H1 (cell line): ENCODE data around the gene PNMA3. TPM values are rescaled to one million over a fixed set of nuclear protein-coding genes. Genes with fewer than 3 reads are reported as not detected.

Source experiments
- CTCF ChIA-PET: fragments of 300-600 bp; sonication (Branson Sonifier 250); formaldehyde crosslinking; loops from one replicate; lab custom pipeline; 2021; ENCODE audit not compliant: partially characterized antibody; lab: Charles Lee
- POLR2A ChIA-PET: fragments of 300-600 bp; sonication (Branson Sonifier 250); formaldehyde crosslinking; loops from one replicate; lab custom pipeline; 2021; ENCODE audit warnings: inconsistent platforms; ENCODE audit not compliant: partially characterized antibody; lab: Charles Lee
- DNase-seq, 2 experiments: peaks; one replicate each; pipeline versions ENCODE4 v3.0.0 to v3.0.0-alpha.2; 2010 to 2022; ENCODE audit warnings: low spot score in 2 of 2, low read depth in 1 of 2, mixed read lengths in 1 of 2
- FAIRE-seq: peaks from 2 replicates; lab custom pipeline; 2011; peaks lifted over from hg19 to GRCh38; lab: Jason Lieb, UNC
- H2AFZ ChIP-seq: 2 replicates; pipeline ENCODE4 v1.8.1; 2012; ENCODE audit warnings: low read length, inconsistent platforms
- H2AK5ac ChIP-seq: 2 replicates; pipeline ENCODE4 v1.6.1; 2013; ENCODE audit warnings: low read depth, low read length
- H2BK120ac ChIP-seq: replicated peaks from 2 replicates; pipeline ENCODE3; 2013; ENCODE audit warnings: low read depth, low read length, inconsistent platforms
- H2BK12ac ChIP-seq: 2 replicates; pipeline ENCODE4 v1.6.1; 2013; ENCODE audit warnings: low read depth, low read length
- H2BK15ac ChIP-seq: 2 replicates; pipeline ENCODE4 v1.6.1; 2013; ENCODE audit warnings: low read length
- H2BK20ac ChIP-seq: 2 replicates; pipeline ENCODE4 v1.6.1; 2013; ENCODE audit warnings: low read length
- H2BK5ac ChIP-seq: 2 replicates; pipeline ENCODE4 v1.6.1; 2013; ENCODE audit warnings: low read depth, low read length
- H3K14ac ChIP-seq: 2 replicates; pipeline ENCODE4 v1.6.1; 2013; ENCODE audit warnings: inconsistent platforms; ENCODE audit not compliant: insufficient read length
- H3K18ac ChIP-seq: 2 replicates; pipeline ENCODE4 v1.6.1; 2013; ENCODE audit warnings: low read length; ENCODE audit errors: extremely low read depth
- H3K23ac ChIP-seq: 2 replicates; pipeline ENCODE4 v1.6.1; 2013; ENCODE audit warnings: inconsistent platforms; ENCODE audit not compliant: insufficient read length
- H3K23me2 ChIP-seq: 2 replicates; pipeline ENCODE4 v1.6.1; 2013; ENCODE audit warnings: low read depth, low read length
- H3K27ac ChIP-seq: 2 replicates; pipeline ENCODE4 v1.6.1; 2011; ENCODE audit warnings: low read depth, low read length, inconsistent platforms
- H3K27me3 ChIP-seq, 4 experiments: replicated peaks in 1 of 4; 1 replicate in 1 of 4; 2 replicates in 3 of 4; pipeline versions ENCODE4 v1.6.1 to v1.8.1; 2011 to 2013; ENCODE audit warnings: low read length in 3 of 4, mild to moderate bottlenecking in 3 of 4, inconsistent platforms in 2 of 4, mixed read lengths in 2 of 4, moderate library complexity in 1 of 4; ENCODE audit not compliant: control insufficient read depth in 3 of 4, insufficient read depth in 3 of 4; ENCODE audit errors: extremely low read depth in 1 of 4
- H3K36me3 ChIP-seq, 4 experiments: 2 replicates each; pipeline versions ENCODE4 v1.6.1 to v1.8.1; 2011 to 2013; ENCODE audit warnings: mild to moderate bottlenecking in 4 of 4, low read length in 3 of 4, moderate library complexity in 2 of 4, control low read depth in 1 of 4, inconsistent platforms in 1 of 4; ENCODE audit not compliant: insufficient read depth in 4 of 4, control insufficient read depth in 2 of 4
- H3K4ac ChIP-seq: replicated peaks from 2 replicates; pipeline ENCODE3; 2013; ENCODE audit warnings: low read length, low read depth, mixed read lengths, inconsistent platforms; ENCODE audit not compliant: insufficient read length
- H3K4me1 ChIP-seq, 4 experiments: replicated peaks in 1 of 4; 1 replicate in 1 of 4; 2 replicates in 3 of 4; pipeline versions ENCODE4 v1.6.1 to v1.8.1; 2011 to 2013; ENCODE audit warnings: low read length in 3 of 4, inconsistent platforms in 2 of 4, mixed read lengths in 1 of 4; ENCODE audit not compliant: insufficient read depth in 4 of 4, control insufficient read depth in 3 of 4
- H3K4me2 ChIP-seq, 2 experiments: 2 replicates each; pipeline versions ENCODE4 v1.6.1 to v1.8.1; 2011 to 2013; ENCODE audit warnings: low read depth in 2 of 2, low read length in 2 of 2, control low read depth in 1 of 2, inconsistent platforms in 1 of 2, mild to moderate bottlenecking in 1 of 2; ENCODE audit not compliant: insufficient read depth in 1 of 2
- H3K4me3 ChIP-seq, 4 experiments: fragments of 200-600, 300-600 bp in 1 of 4; sonication (generic), shearing (Covaris generic), sonication (Bioruptor Twin) in 1 of 4; 2 replicates each; pipeline versions ENCODE4 v1.5.1 to v1.8.1; 2011 to 2016; ENCODE audit warnings: low read length in 4 of 4, low read depth in 3 of 4, control low read depth in 2 of 4, inconsistent platforms in 2 of 4, mild to moderate bottlenecking in 2 of 4, mixed read lengths in 1 of 4, moderate library complexity in 1 of 4; ENCODE audit not compliant: insufficient read depth in 2 of 4; ENCODE audit errors: extremely low read depth in 1 of 4
- H3K56ac ChIP-seq: replicated peaks from 2 replicates; pipeline ENCODE3; 2013; ENCODE audit warnings: low read depth, mild to moderate bottlenecking, mixed read lengths, low read length, inconsistent platforms; ENCODE audit not compliant: insufficient read length
- H3K79me1 ChIP-seq: 2 replicates; pipeline ENCODE4 v1.6.1; 2013; ENCODE audit warnings: low read depth, low read length, control low read depth
- H3K79me2 ChIP-seq, 2 experiments: 2 replicates each; pipeline versions ENCODE4 v1.6.1 to v1.8.1; 2012 to 2013; ENCODE audit warnings: low read length in 2 of 2, mild to moderate bottlenecking in 2 of 2, inconsistent platforms in 1 of 2; ENCODE audit not compliant: insufficient read depth in 2 of 2, control insufficient read depth in 1 of 2
- H3K9ac ChIP-seq, 4 experiments: replicated peaks in 1 of 4; 1 replicate in 1 of 4; 2 replicates in 3 of 4; pipeline versions ENCODE4 v1.6.1 to v1.8.1; 2011 to 2013; ENCODE audit warnings: low read depth in 3 of 4, low read length in 3 of 4, control low read depth in 2 of 4, mild to moderate bottlenecking in 2 of 4, moderate library complexity in 2 of 4, inconsistent platforms in 1 of 4; ENCODE audit errors: extremely low read depth in 1 of 4
- H3K9me3 ChIP-seq, 2 experiments: 2 replicates each; pipeline versions ENCODE4 v1.6.1 to v1.8.1; 2012 to 2013; ENCODE audit warnings: mild to moderate bottlenecking in 2 of 2, moderate library complexity in 2 of 2, control low read depth in 1 of 2, inconsistent platforms in 1 of 2, low read depth in 1 of 2, low read length in 1 of 2, mixed read lengths in 1 of 2; ENCODE audit not compliant: insufficient read depth in 2 of 2
- H4K20me1 ChIP-seq, 2 experiments: replicated peaks in 1 of 2; 2 replicates each; pipeline versions ENCODE3 to v1.8.1; 2011 to 2013; ENCODE audit warnings: inconsistent platforms in 2 of 2, low read length in 2 of 2, mild to moderate bottlenecking in 1 of 2; ENCODE audit not compliant: insufficient read depth in 2 of 2, control insufficient read depth in 1 of 2
- H4K5ac ChIP-seq: 2 replicates; pipeline ENCODE4 v1.6.1; 2013; ENCODE audit warnings: low read length, low read depth, mixed read lengths, inconsistent platforms; ENCODE audit not compliant: insufficient read length
- H4K8ac ChIP-seq: 2 replicates; pipeline ENCODE4 v1.8.0; 2013; ENCODE audit warnings: mild to moderate bottlenecking, moderate library complexity, low read length, inconsistent platforms; ENCODE audit not compliant: insufficient read depth; ENCODE audit errors: extremely low read depth
- H4K91ac ChIP-seq: replicated peaks from 2 replicates; pipeline ENCODE3; 2013; ENCODE audit warnings: low read length, mixed read lengths, inconsistent platforms; ENCODE audit not compliant: insufficient read length
- ATF3 ChIP-seq: IDR thresholded peaks from 2 replicates; pipeline ENCODE4 v1.6.1; 2011; ENCODE audit warnings: low read depth, mild to moderate bottlenecking, low read length; ENCODE audit not compliant: insufficient read depth
- CBX5 ChIP-seq: fragments of 300-800, 300-1000 bp; sonication (generic); IDR thresholded peaks from 2 replicates; pipeline ENCODE4 v1.7.1; 2016; ENCODE audit warnings: antibody characterized with exemption, low read length, low read depth
- CBX8 ChIP-seq: fragments of 300-800, 300-1000 bp; sonication (generic); IDR thresholded peaks from 2 replicates; pipeline ENCODE4 v1.7.1; 2016; ENCODE audit warnings: low read depth, low read length, borderline replicate concordance
- GTF2F1 ChIP-seq: IDR thresholded peaks from 2 replicates; pipeline ENCODE4 v1.6.1; 2012; ENCODE audit warnings: low read depth, low read length, improper control_type of control experiment, borderline replicate concordance
- KDM5A ChIP-seq: fragments of 200-600 bp; IDR thresholded peaks from 2 replicates; pipeline ENCODE4 v1.7.1; 2012; ENCODE audit warnings: mild to moderate bottlenecking, low read length, inconsistent platforms, mixed read lengths
- WGBS, 2 experiments: shearing (Covaris generic) in 1 of 2; methylation state at CpG; one replicate each; pipeline versions ENCODE4 v1.1.6 to v1.1.7; 2013 to 2015; ENCODE audit warnings: low lambda C conversion rate in 2 of 2, mixed read lengths in 2 of 2, inconsistent platforms in 1 of 2, low coverage in 1 of 2, missing lambda C conversion rate in 1 of 2; ENCODE audit not compliant: insufficient replicate concordance in 2 of 2, insufficient coverage in 1 of 2, insufficient read length in 1 of 2; ENCODE audit errors: extremely low coverage in 1 of 2, missing lambda C conversion rate in 1 of 2; 5-methylcytosine and 5-hydroxymethylcytosine counted together
- polyA plus RNA-seq, 7 experiments: library from polyadenylated mRNA; depleted of rRNA in 3 of 7; stranded (reverse) in 5 of 7; unstranded in 2 of 7; fragments of >200 nt in 5 of 7; fragments of 200-250 nt in 2 of 7; gene quantifications; 1 replicate in 5 of 7; 2 replicates in 1 of 7; 4 replicates in 1 of 7; pipeline versions ENCODE4 v1.2.1 to v1.2.3, GENCODE V29; 2011 to 2013; ENCODE audit warnings: missing spikeins in 2 of 7, mixed read lengths in 2 of 7
- total RNA-seq: library from RNA; stranded (reverse); fragmentation: NEBNext Ultra II Directional; extraction: Animal tissue kit (Norgen Biotek cat#: 25700); gene quantifications from 2 replicates; pipeline ENCODE4 v1.2.1, GENCODE V29; 2021

The PNMA3 gene
- total and polyA plus RNA-seq, 2 of the 8 experiments (the other 6 are each of a cell fraction or from before 2014, with no cell fraction given) = 3.3 to 6.9 TPM

GRCh38 chrX:153049093-153049492, 7.2 kb upstream of the PNMA3 start:
- CTCF ChIA-PET = no interaction called here
- FAIRE-seq = no peak

More at GRCh38 chrX:153049093-153049492, 7.2 kb upstream of the PNMA3 start:
- Histone ChIP-seq H4K91ac (no peak overlapping the region), H3K27me3 (no peaks in the 10 kb centered on the region), H2BK12ac (no peak overlapping the region), H3K79me2 (no peaks in the 10 kb centered on the region), H3K23me2 (no peaks in the 10 kb centered on the region), H4K8ac (no peak overlapping the region), H3K4me1 (no peaks in the 10 kb centered on the region), H3K79me1 (no peaks in the 10 kb centered on the region), H2BK5ac (no peak overlapping the region), H3K36me3 (no peaks in the 10 kb centered on the region), H2AK5ac (no peak overlapping the region), H3K27ac (no peak overlapping the region), H4K5ac (no peak overlapping the region), H2BK15ac (no peak overlapping the region), H3K18ac (no peak overlapping the region), H3K14ac (no peak overlapping the region), H3K9ac (no peak overlapping the region), H3K4me2 (no peak overlapping the region), H3K23ac (no peak overlapping the region), H3K4me3 (no peak overlapping the region), H2BK20ac (no peak overlapping the region), H2BK120ac (no peak overlapping the region), H2AFZ (no peak overlapping the region), H4K20me1 (no peaks in the 10 kb centered on the region), H3K56ac (no peak overlapping the region), H3K4ac (no peak overlapping the region), H3K9me3 (peaks cover 5 to 10% of the 10 kb centered on the region in 2 experiments; a peak in 2 of 4 replicates)
- POLR2A ChIA-PET = no interaction called here
- no peak for DNase-seq
- TF ChIP-seq ATF3 = no peak
- TF ChIP-seq CBX5 = no peak
- no peak for TF ChIP-seq GTF2F1
- no peak for TF ChIP-seq CBX8
- TF ChIP-seq KDM5A = no peak
- WGBS, 2 experiments = 68% methylated on average over 2 of the region's 2 CpGs; no CpG with 5 or more reads in 1 of the 2 experiments
